Activated B cell treated with CpG ODN at 0.5 μM for 24 hours (primary cell): ENCODE results near the gene BICRA. TPM values are rescaled to one million over a fixed set of nuclear protein-coding genes. Genes with fewer than 3 reads are reported as not detected.

ENCODE experiments used
- ATAC-seq: fragments of 200-7000 bp; cut with Tn5 transposase; one replicate; pipeline ENCODE4 v1.10.0; 2021; ENCODE audit warnings: low read depth, mild to moderate bottlenecking, moderate library complexity
- CTCF ChIA-PET: fragments of 350-600 bp; sonication (Branson Sonifier 250); formaldehyde crosslinking; loops from one replicate; lab custom pipeline; 2021; ENCODE audit warnings: antibody characterized with exemption; lab: Charles Lee
- POLR2A ChIA-PET: fragments of 350-600 bp; sonication (Branson Sonifier 250); formaldehyde crosslinking; loops from one replicate; lab custom pipeline; 2021; ENCODE audit warnings: antibody characterized with exemption; lab: Charles Lee
- DNase-seq: peaks from one replicate; pipeline ENCODE4 v3.0.0; 2022
- H3K27ac Mint-ChIP-seq: one replicate; pipeline ENCODE4 v1.8.0; 2020; ENCODE audit warnings: mixed read lengths
- H3K27me3 Mint-ChIP-seq: one replicate; pipeline ENCODE4 v1.8.0; 2021; ENCODE audit warnings: mixed read lengths
- H3K36me3 Mint-ChIP-seq: one replicate; pipeline ENCODE4 v1.8.0; 2021; ENCODE audit warnings: low read depth, mixed read lengths
- H3K4me1 Mint-ChIP-seq: one replicate; pipeline ENCODE4 v1.8.0; 2021; ENCODE audit warnings: mixed read lengths
- H3K4me3 Mint-ChIP-seq: one replicate; pipeline ENCODE4 v1.8.0; 2020; ENCODE audit warnings: mild to moderate bottlenecking, mixed read lengths
- H3K9me3 Mint-ChIP-seq: one replicate; pipeline ENCODE4 v1.8.0; 2020; ENCODE audit warnings: mixed read lengths
- intact Hi-C: fragments of 100-400 bp; cut with micrococcal nuclease; formaldehyde crosslinking; loops from one replicate; pipeline ENCODE4 v1.15.1; 2024
- total RNA-seq: library from RNA; stranded (reverse); gene quantifications from 2 replicates; pipeline ENCODE4 v1.2.3, GENCODE V29; 2022
- TF ChIP-seq, protein P1 (sequence below): fragments of 200-600 bp; IDR thresholded peaks from one replicate; pipeline ENCODE4 v1.8.0; 2022; ENCODE audit warnings: antibody characterized with exemption, mild to moderate bottlenecking

The BICRA gene
- total RNA-seq, 1 donor from 2014 or later: 16.0 TPM

DNA sequence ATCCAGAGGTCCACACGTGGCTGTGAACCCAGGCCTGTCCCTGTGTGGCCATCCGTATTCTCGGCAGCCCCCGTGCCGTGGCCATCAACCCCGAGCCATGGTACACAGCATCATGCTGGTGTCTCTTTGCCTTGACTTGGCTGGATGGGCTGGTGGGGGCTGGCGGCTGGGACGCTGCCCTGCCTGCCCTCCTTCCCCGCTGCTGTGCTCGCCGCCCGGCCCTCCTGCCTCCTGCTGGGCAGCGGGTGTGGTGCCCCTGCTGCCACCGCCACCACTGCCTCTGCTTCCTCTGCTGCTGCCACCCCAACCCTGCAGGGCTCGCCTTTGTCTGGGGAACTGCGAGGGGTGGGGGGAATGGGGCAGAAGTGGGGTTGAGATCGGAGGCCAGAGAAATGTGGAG, 84.6 kb downstream of the BICRA start:
- Mint-ChIP-seq H3K27me3 (no peaks in the 10 kb centered on the region), H3K27ac (no peak overlapping the region), H3K36me3 (peaks cover 34% of the 10 kb centered on the region), H3K9me3 (no peaks in the 10 kb centered on the region), H3K4me1 (no peaks in the 10 kb centered on the region), H3K4me3 (no peak overlapping the region)
- ChIA-PET POLR2A (no interaction called here), CTCF (interaction anchor here (1.1 kb wide), 1 partner anchor 257 kb away, joined by 3 read pairs; no protein-coding TSS in a partner anchor)
- TF ChIP-seq, protein P1, sequence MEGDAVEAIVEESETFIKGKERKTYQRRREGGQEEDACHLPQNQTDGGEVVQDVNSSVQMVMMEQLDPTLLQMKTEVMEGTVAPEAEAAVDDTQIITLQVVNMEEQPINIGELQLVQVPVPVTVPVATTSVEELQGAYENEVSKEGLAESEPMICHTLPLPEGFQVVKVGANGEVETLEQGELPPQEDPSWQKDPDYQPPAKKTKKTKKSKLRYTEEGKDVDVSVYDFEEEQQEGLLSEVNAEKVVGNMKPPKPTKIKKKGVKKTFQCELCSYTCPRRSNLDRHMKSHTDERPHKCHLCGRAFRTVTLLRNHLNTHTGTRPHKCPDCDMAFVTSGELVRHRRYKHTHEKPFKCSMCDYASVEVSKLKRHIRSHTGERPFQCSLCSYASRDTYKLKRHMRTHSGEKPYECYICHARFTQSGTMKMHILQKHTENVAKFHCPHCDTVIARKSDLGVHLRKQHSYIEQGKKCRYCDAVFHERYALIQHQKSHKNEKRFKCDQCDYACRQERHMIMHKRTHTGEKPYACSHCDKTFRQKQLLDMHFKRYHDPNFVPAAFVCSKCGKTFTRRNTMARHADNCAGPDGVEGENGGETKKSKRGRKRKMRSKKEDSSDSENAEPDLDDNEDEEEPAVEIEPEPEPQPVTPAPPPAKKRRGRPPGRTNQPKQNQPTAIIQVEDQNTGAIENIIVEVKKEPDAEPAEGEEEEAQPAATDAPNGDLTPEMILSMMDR: no peak
- ATAC-seq: no peak
- intact Hi-C loops: no loop called here
- no peak for DNase-seq

DNA sequence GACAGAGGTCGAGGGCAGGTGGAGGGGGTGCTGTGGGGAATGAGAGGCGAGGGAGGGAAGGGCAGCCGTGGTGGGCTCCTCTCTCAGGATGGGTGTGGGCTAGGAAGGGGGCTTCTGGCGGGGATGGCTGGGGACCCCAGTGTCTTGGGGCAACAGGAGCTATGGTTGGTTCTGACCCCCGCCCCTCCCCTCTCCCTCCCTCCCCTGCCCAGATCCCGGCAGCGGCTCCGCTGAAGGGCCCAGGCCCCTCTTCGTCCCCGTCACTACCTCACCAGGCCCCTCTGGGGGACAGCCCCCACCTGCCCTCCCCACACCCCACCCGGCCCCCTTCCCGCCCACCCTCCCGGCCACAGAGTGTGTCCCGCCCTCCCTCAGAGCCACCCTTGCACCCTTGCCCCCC, 85.0 kb downstream of the BICRA start:
- peaks cover 38% of the 10 kb centered on the region for H3K36me3 Mint-ChIP-seq
- CTCF ChIA-PET: interaction anchor here (1.1 kb wide), 1 partner anchor 257 kb away, joined by 3 read pairs; no protein-coding TSS in a partner anchor
- H3K4me1 Mint-ChIP-seq: no peaks in the 10 kb centered on the region
- POLR2A ChIA-PET: no interaction called here
- intact Hi-C loops: no loop called here
- no peak overlapping the region for H3K27ac Mint-ChIP-seq
- DNase-seq (no peak), ATAC-seq (no peak)
- H3K27me3 Mint-ChIP-seq: no peaks in the 10 kb centered on the region
- TF ChIP-seq, protein P1: no peak
- H3K4me3 Mint-ChIP-seq: no peak overlapping the region
- no peaks in the 10 kb centered on the region for H3K9me3 Mint-ChIP-seq

DNA sequence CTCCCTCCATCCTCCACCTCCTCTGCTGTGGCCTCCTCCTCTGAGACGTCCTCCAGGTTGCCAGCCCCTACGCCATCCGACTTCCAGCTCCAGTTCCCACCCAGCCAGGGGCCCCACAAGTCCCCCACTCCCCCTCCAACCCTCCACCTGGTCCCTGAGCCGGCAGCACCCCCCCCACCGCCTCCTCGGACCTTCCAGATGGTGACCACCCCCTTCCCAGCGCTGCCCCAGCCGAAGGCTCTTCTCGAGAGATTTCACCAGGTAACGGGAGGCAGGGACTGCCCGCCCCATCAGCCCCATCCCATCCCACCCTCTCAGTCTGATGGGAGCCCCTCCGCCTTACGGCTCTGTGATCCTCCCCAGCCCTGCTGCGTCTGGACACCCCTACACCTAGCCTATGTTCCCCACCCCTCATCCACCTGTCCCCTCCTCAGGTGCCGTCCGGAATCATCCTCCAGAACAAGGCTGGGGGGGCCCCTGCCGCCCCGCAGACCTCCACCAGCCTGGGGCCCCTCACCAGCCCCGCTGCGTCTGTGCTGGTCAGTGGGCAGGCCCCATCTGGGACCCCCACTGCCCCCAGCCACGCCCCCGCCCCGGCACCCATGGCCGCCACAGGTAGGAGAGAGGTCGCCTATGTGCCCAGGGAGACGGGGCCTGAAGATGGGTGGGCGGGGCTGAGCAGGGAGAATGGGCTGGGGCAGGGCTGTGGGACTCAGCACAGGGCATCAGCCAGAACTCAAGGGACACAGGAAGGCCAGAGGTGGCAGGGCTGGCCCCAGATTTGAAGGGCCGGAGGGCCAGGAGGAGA, 85.7 kb downstream of the BICRA start:
- H3K4me1 Mint-ChIP-seq: no peaks in the 10 kb centered on the region
- TF ChIP-seq, protein P1: no peak
- DNase-seq (no peak), ATAC-seq (no peak)
- H3K4me3 Mint-ChIP-seq: no peak overlapping the region
- ChIA-PET POLR2A (no interaction called here), CTCF (interaction anchor here (1.1 kb wide), 1 partner anchor 258 kb away, joined by 3 read pairs; no protein-coding TSS in a partner anchor)
- no peaks in the 10 kb centered on the region for H3K27me3 Mint-ChIP-seq
- peaks cover 44% of the 10 kb centered on the region for H3K36me3 Mint-ChIP-seq
- H3K27ac Mint-ChIP-seq: no peak overlapping the region
- intact Hi-C loops: loop anchor here (5.0 kb wide), 2 partner anchors 397 to 412 kb away; no protein-coding TSS in a partner anchor
- no peaks in the 10 kb centered on the region for H3K9me3 Mint-ChIP-seq

DNA sequence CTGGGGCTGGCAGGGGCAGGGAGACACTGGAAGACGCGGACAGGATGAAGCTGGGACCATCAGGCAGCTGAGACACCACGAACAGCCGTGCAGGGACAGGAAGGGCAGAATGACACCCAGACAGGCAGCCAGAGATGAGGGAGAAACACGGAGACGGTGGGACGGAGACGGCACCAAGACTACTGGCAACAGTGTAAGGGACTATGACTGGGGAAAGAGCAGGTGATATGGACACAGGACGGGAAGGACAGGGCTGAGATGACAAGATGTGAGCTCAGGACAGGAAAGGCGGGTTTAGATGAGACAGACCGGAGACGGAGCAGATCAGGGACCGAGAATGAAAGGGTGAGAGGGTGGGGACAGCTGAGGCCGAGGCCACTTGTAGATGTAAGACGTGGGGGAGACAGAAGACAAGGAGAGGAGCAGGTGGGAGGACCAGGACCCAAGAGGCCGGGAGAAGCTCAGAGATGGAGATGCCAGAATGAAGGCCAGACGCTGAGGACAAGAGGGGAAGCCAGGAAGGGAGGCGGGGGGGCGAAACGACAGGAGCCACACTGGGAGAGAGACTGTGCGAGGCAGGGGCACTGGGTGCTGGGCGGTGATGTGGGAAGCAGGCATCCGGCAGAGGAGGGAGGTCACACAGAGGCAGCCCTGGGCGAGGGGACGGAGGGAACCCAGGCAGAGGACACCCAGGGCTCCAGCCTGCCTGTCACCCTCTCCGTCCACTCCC, 86.8 kb downstream of the BICRA start:
- peaks cover 49% of the 10 kb centered on the region for H3K36me3 Mint-ChIP-seq
- H3K27me3 Mint-ChIP-seq: no peaks in the 10 kb centered on the region
- ATAC-seq: no peak
- no peak overlapping the region for H3K4me3 Mint-ChIP-seq
- DNase-seq: no peak
- ChIA-PET CTCF (interaction anchor here (6.2 kb wide), 1 partner anchor 260 kb away, joined by 47 read pairs; no protein-coding TSS in a partner anchor), POLR2A (no interaction called here)
- intact Hi-C loops: loop anchor here (5.0 kb wide), 2 partner anchors 398 to 413 kb away; no protein-coding TSS in a partner anchor
- TF ChIP-seq, protein P1: no peak
- no peaks in the 10 kb centered on the region for H3K9me3 Mint-ChIP-seq
- H3K27ac Mint-ChIP-seq: no peak overlapping the region
- H3K4me1 Mint-ChIP-seq: no peaks in the 10 kb centered on the region

DNA sequence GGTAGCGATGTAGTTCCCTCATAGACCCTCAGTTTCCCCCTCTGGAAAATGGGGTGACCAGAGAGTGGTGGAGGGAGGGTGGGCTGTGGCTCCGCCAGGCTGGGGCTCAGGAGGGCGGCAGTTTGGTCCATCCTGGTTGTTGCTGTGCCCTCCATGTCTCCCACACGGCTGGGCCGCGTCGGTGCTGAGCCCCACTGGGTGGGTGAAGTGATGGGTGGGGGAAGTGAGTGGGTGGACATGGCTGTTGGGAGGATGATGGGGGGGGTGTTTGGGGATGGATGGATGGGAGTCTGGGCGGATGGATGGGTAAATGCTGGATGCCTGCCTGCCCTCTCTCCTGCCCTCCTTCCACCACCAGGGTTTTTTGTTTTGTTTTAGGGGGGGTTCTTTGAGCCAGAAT, 87.7 kb downstream of the BICRA start:
- Mint-ChIP-seq H3K27me3 (no peaks in the 10 kb centered on the region), H3K9me3 (no peaks in the 10 kb centered on the region), H3K27ac (no peak overlapping the region), H3K4me1 (no peaks in the 10 kb centered on the region), H3K4me3 (no peak overlapping the region), H3K36me3 (peaks cover 51% of the 10 kb centered on the region)
- TF ChIP-seq, protein P1: no peak
- ATAC-seq (no peak), DNase-seq (no peak)
- CTCF ChIA-PET: interaction anchor here (6.2 kb wide), 1 partner anchor 261 kb away, joined by 47 read pairs; no protein-coding TSS in a partner anchor
- intact Hi-C loops: loop anchor here (5.0 kb wide), 2 partner anchors 399 to 414 kb away; no protein-coding TSS in a partner anchor
- POLR2A ChIA-PET: no interaction called here
